Activated CD4-positive, alpha-beta T cell treated with anti-CD3 and anti-CD28 coated beads, Interleukin-2, amount 10 ng/mL, durations not matched to agents 7 days and 5 days (primary cell): ENCODE measurements around the gene RAB3C. TPM values are rescaled to one million over a fixed set of nuclear protein-coding genes. Genes with fewer than 3 reads are reported as not detected.
A peak's percentile ranks its signal among the peaks of the same experiment; 100 is the strongest.
"Not testable (repeated sequence)": the region's sequence is repeated elsewhere in the genome, so short reads cannot be mapped to it uniquely, and the experiment has no call there.

Experiments used
- CTCF ChIA-PET: fragments of 350-600 bp; sonication (Branson Sonifier 250); formaldehyde crosslinking; loops from one replicate; lab custom pipeline; 2021; ENCODE audit warnings: antibody characterized with exemption; lab: Charles Lee
- POLR2A ChIA-PET: fragments of 350-600 bp; sonication (Branson Sonifier 250); formaldehyde crosslinking; loops from one replicate; lab custom pipeline; 2021; ENCODE audit warnings: antibody characterized with exemption; lab: Charles Lee
- DNase-seq: peaks from one replicate; pipeline ENCODE4 v3.0.0-alpha.2; 2020
- H3K27ac Mint-ChIP-seq: one replicate; pipeline ENCODE4 v1.8.0; 2021; ENCODE audit warnings: mild to moderate bottlenecking, moderate library complexity, mixed read lengths
- H3K27me3 Mint-ChIP-seq: one replicate; pipeline ENCODE4 v1.8.0; 2021; ENCODE audit warnings: mixed read lengths
- H3K36me3 Mint-ChIP-seq: one replicate; pipeline ENCODE4 v1.8.0; 2021; ENCODE audit warnings: low read depth, mixed read lengths
- H3K4me1 Mint-ChIP-seq: one replicate; pipeline ENCODE4 v1.8.0; 2021; ENCODE audit warnings: mixed read lengths
- H3K4me3 Mint-ChIP-seq: one replicate; pipeline ENCODE4 v1.8.0; 2021; ENCODE audit warnings: mild to moderate bottlenecking, moderate library complexity, mixed read lengths
- H3K9me3 Mint-ChIP-seq: one replicate; pipeline ENCODE4 v1.8.0; 2021; ENCODE audit warnings: mixed read lengths
- total RNA-seq, 2 experiments: library from RNA; stranded (reverse); gene quantifications; one replicate each; pipeline ENCODE4 v1.2.3, GENCODE V29; 2021

Gene RAB3C
- total RNA-seq, 2 experiments from 2014 or later = not detected

DNA sequence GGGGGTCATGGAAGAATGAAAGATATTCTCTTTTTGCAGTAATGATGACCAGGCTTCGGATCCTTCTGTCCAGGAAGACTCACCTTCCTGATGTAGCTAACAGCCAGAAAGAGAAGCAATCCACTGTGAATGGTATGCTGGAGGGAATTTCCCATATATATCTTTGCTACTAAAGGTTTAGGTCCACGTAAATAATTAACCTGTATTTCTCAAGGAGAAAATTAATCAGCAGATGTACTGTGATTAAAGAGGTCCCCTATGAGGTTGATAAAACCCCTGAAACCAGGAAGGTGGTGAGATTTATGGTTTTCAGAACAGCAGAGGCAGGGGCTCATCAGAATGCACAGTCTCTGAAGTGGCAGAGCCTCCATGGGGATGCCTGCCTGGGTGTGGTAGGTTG lies 11.4 kb upstream of the RAB3C start:
- no peaks in the 10 kb centered on the region for H3K36me3 Mint-ChIP-seq
- H3K4me3 Mint-ChIP-seq = no peak overlapping the region
- DNase-seq = no peak
- ChIA-PET CTCF (no interaction called here), POLR2A (no interaction called here)
- H3K9me3 Mint-ChIP-seq = no peaks in the 10 kb centered on the region
- no peaks in the 10 kb centered on the region for H3K27me3 Mint-ChIP-seq
- no peaks in the 10 kb centered on the region for H3K4me1 Mint-ChIP-seq
- no peak overlapping the region for H3K27ac Mint-ChIP-seq

GRCh38 chr5:58572973-58573372 lies 9.9 kb upstream of the RAB3C start:
- POLR2A ChIA-PET, H3K36me3 Mint-ChIP-seq, DNase-seq, CTCF ChIA-PET, H3K4me1 Mint-ChIP-seq, H3K4me3 Mint-ChIP-seq, H3K27me3 Mint-ChIP-seq, H3K9me3 Mint-ChIP-seq, H3K27ac Mint-ChIP-seq: not testable (repeated sequence)

DNA sequence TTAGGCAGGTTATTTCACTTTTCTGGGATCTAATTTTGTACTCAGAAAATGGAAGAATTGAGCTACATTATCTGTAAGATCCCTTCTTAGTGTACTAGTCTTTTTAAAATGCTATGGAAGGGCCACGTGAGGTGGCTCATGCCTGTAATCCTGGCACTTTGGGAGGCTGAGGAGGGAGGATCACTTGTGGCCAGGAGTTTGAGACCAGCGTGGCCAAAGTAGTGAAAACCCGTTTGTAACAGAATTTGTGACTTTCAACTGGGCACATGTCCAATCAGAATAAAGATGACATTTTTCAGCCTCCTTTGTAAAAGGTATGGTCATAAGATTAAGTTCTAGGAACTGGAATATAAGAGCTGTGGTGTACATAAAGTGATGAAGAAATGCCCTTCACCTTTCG lies 3.1 kb upstream of the RAB3C start:
- ChIA-PET POLR2A (no interaction called here), CTCF (no interaction called here)
- H3K4me1 Mint-ChIP-seq = peaks cover 18% of the 10 kb centered on the region
- H3K27me3 Mint-ChIP-seq = peaks cover 29% of the 10 kb centered on the region
- no peak for DNase-seq
- H3K9me3 Mint-ChIP-seq = no peaks in the 10 kb centered on the region
- H3K36me3 Mint-ChIP-seq = no peaks in the 10 kb centered on the region
- no peak overlapping the region for H3K4me3 Mint-ChIP-seq
- H3K27ac Mint-ChIP-seq = no peak overlapping the region

GRCh38 chr5:58582019-58582802 lies 664 bp upstream of the RAB3C start:
- POLR2A ChIA-PET = no interaction called here
- DNase-seq = no peak
- Mint-ChIP-seq H3K27me3 (peaks cover 33% of the 10 kb centered on the region), H3K27ac (no peak overlapping the region), H3K4me1 (peaks cover 18% of the 10 kb centered on the region), H3K4me3 (peak overlapping the region; percentile 72), H3K36me3 (no peaks in the 10 kb centered on the region), H3K9me3 (no peaks in the 10 kb centered on the region)
- CTCF ChIA-PET = no interaction called here

DNA sequence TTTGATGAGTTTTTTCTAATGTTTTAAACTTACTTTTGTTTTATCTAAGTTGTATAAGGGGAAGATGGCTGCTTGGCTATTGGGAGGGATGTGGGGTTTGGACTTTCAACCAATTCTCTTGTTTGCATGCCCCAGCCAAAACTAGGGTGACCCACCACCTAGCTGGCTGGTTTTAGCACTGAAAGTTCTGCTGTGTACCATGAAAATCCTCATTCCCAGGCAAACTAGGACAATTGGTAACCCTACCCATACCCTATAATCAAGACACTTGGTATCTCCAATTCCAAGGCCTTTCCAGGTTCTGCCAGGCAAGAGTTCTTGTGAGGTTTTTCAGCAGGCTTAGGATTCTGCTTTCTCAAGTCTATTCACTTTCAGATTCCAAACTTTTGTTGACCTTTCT lies 13.1 kb downstream of the RAB3C start:
- Mint-ChIP-seq H3K4me3 (no peak overlapping the region), H3K36me3 (no peaks in the 10 kb centered on the region), H3K27ac (no peak overlapping the region), H3K4me1 (no peaks in the 10 kb centered on the region), H3K27me3 (peaks cover 3% of the 10 kb centered on the region), H3K9me3 (no peaks in the 10 kb centered on the region)
- ChIA-PET CTCF (no interaction called here), POLR2A (no interaction called here)
- DNase-seq = no peak

- no peaks in the 10 kb centered on the region for H3K4me1 Mint-ChIP-seq
- ChIA-PET CTCF (no interaction called here), POLR2A (no interaction called here)
- peaks cover 2% of the 10 kb centered on the region for H3K9me3 Mint-ChIP-seq
- DNase-seq = no peak
- H3K36me3 Mint-ChIP-seq = no peaks in the 10 kb centered on the region
- peaks cover 3% of the 10 kb centered on the region for H3K27me3 Mint-ChIP-seq
- no peak overlapping the region for H3K27ac Mint-ChIP-seq
- H3K4me3 Mint-ChIP-seq = no peak overlapping the region
Observed at GRCh38 chr5:58598440-58598839, 15.6 kb downstream of the RAB3C start.

DNA sequence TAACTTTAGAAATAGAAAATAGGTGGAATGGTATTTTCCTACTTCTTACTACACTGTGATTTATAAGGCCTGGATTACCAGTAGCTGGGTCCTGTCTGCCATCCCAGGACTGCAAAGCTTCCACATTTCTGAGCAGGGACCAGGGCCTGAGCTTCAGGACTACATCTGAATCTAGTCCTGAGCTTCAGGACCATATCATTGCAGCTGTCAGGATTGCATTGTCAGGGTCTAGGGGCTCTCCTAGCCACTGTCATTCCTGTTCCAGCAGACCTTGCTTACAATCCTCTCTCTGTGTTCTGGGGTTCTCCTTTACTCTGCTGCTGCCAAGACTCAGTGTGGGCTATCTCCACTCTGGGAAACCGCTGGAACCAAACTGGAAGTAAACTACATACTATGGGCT lies 16.3 kb downstream of the RAB3C start:
- H3K4me3 Mint-ChIP-seq = no peak overlapping the region
- DNase-seq = no peak
- ChIA-PET POLR2A (no interaction called here), CTCF (interaction anchor here (0.6 kb wide), 1 partner anchor 246 kb away, joined by 3 read pairs; no protein-coding TSS in a partner anchor)
- no peaks in the 10 kb centered on the region for H3K27me3 Mint-ChIP-seq
- peaks cover 5% of the 10 kb centered on the region for H3K9me3 Mint-ChIP-seq
- H3K4me1 Mint-ChIP-seq = no peaks in the 10 kb centered on the region
- H3K27ac Mint-ChIP-seq = no peak overlapping the region
- no peaks in the 10 kb centered on the region for H3K36me3 Mint-ChIP-seq

DNA sequence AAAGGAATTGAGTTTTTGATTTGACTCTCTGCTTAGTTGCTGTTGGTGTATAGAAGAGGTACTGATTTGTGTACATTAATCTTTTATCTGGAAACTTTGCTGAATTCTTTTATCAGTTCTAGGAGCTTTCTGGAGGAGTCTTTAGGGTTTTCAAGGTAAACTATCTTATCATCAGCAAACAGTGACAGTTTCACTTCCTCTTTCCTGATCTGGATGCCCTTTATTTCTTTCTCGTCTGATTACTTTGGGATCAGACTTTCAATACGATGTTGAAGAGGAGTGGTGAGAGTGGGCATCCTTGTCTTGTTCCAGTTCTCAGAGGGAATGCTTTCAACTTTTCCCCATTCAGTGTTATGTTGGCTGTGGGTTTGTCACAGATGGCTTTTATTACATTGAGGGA lies 17.7 kb downstream of the RAB3C start:
- H3K27me3 Mint-ChIP-seq, H3K27ac Mint-ChIP-seq, POLR2A ChIA-PET, CTCF ChIA-PET, H3K9me3 Mint-ChIP-seq, H3K4me3 Mint-ChIP-seq, H3K4me1 Mint-ChIP-seq, H3K36me3 Mint-ChIP-seq, DNase-seq: not testable (repeated sequence)

DNA sequence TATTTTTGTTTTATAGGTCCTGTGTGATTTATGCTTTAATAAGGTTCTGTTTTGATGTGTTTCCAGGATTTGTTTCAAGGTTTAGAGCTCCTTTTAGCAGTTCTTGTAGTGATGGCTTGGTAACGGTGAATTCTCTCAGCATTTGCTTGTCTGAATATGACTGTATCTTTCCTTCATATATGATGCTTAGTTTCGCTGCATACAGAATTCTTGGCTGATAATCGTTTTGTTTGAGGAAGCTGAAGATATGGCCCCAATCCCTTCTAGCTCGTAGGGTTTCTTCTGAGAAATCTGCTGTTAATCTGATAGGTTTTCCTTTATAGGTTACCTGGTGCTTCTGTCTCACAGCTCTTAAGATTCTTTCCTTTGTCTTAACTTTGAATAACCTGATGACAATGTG lies 20.0 kb downstream of the RAB3C start:
- POLR2A ChIA-PET, DNase-seq, H3K27me3 Mint-ChIP-seq, H3K4me3 Mint-ChIP-seq, H3K36me3 Mint-ChIP-seq, CTCF ChIA-PET, H3K4me1 Mint-ChIP-seq, H3K27ac Mint-ChIP-seq: not testable (repeated sequence)
- H3K9me3 Mint-ChIP-seq = peaks cover 11% of the 10 kb centered on the region

GRCh38 chr5:58606064-58606463 lies 23.2 kb downstream of the RAB3C start:
- H3K27ac Mint-ChIP-seq = no peak overlapping the region
- peaks cover 14% of the 10 kb centered on the region for H3K9me3 Mint-ChIP-seq
- no peaks in the 10 kb centered on the region for H3K4me1 Mint-ChIP-seq
- no peak overlapping the region for H3K4me3 Mint-ChIP-seq
- CTCF ChIA-PET = no interaction called here
- no peaks in the 10 kb centered on the region for H3K27me3 Mint-ChIP-seq
- no peak for DNase-seq
- POLR2A ChIA-PET = no interaction called here
- H3K36me3 Mint-ChIP-seq = no peaks in the 10 kb centered on the region

GRCh38 chr5:58615972-58616371 lies 33.1 kb downstream of the RAB3C start:
- POLR2A ChIA-PET = no interaction called here
- Mint-ChIP-seq H3K27ac (no peak overlapping the region), H3K9me3 (no peaks in the 10 kb centered on the region), H3K36me3 (no peaks in the 10 kb centered on the region), H3K27me3 (no peaks in the 10 kb centered on the region), H3K4me3 (no peak overlapping the region), H3K4me1 (no peaks in the 10 kb centered on the region)
- DNase-seq = no peak
- CTCF ChIA-PET = no interaction called here

GRCh38 chr5:58617241-58617640 lies 34.4 kb downstream of the RAB3C start:
- no peaks in the 10 kb centered on the region for H3K4me1 Mint-ChIP-seq
- H3K27me3 Mint-ChIP-seq = no peaks in the 10 kb centered on the region
- DNase-seq = no peak
- ChIA-PET CTCF (no interaction called here), POLR2A (no interaction called here)
- no peak overlapping the region for H3K27ac Mint-ChIP-seq
- H3K36me3 Mint-ChIP-seq = no peaks in the 10 kb centered on the region
- H3K9me3 Mint-ChIP-seq = no peaks in the 10 kb centered on the region
- no peak overlapping the region for H3K4me3 Mint-ChIP-seq

GRCh38 chr5:58620336-58620735 lies 37.5 kb downstream of the RAB3C start:
- Mint-ChIP-seq H3K27me3 (no peaks in the 10 kb centered on the region), H3K27ac (no peak overlapping the region), H3K36me3 (no peaks in the 10 kb centered on the region), H3K4me1 (no peaks in the 10 kb centered on the region), H3K9me3 (no peaks in the 10 kb centered on the region), H3K4me3 (no peak overlapping the region)
- POLR2A ChIA-PET = no interaction called here
- no peak for DNase-seq
- CTCF ChIA-PET = no interaction called here
